NCI-H1930 (cell line): Measurements from ENCODE around the gene LEPROT.

Source experiments
- DNase-seq, 2 experiments: peaks; one replicate each; lab custom pipeline; 2025; lab: John Stamatoyannopoulos, UW

Gene LEPROT

DNA sequence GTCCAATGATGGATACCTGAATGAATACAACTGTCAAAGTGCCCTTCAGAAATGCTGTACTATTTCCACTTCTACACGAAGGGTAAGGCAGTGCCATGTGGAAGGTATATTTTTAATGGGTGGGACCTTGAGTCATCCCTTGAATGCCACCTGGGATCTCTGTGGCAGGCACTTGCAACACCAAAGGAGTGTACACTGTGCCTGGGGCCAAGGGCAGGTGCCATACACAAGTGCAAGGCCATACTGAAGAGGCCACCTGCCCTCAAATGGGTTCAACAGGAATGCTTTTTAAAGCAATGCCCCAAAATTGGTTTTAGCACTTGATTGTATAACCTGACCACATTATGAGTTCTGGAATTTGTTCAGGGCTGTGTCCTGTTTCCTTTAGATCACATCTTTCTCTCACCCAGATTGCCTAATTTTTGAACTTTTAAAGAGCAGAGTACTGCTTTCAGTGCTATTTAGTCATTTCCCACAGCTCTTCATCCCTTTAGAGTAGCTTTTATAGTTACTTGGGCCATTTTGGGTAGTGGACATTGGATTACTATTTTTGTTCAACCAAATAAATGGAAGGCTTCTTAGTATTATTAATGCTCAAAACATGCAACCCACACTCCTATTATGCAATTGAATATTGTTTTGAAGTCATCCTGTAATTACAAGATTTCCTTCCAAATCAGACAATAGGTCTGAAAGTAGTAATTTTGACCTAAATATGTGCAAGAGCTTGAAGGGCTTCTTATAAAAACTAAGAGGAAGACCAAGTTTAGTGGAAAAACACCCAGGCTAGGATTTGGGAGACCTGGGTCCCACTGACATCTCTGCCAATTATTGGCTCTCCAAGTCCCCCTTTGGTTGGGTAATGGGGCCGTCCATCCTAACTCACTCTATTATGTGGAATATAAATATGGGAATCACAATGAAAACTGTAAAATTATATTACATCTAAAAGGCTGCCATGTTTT lies 57.2 kb downstream of the LEPROT start:
- DNase-seq, result no peak

DNA sequence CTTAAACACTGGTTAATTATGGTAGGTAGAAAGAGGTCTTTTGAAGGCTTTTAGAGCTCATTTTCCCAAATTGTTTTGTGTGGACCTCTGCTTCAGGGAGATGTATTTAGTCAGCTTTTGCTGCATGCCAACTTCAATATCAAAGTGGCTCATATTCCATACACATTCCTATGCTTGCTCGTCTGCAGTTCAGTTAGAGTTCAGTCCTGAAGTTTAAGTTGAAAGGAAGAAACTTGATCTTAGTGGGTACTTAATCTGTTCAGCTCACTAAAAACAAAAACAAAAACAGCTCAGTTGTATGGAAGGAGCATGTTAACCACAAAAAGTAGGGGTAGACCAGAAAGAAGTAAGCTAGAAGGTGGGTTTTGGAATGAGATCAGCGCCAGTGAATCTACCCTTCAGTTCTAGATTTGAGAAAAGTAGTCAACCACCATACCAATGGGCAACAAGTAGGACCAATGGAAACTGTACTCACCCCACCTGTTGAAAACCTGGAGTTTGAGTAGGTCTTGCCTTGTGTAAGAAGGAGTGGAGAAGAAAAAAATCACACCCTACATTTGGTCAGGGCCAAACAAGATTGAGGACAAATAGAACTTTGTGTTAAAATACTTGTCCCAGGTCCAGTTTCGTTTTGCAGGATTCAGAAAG lies 58.0 kb downstream of the LEPROT start:
- no peak for DNase-seq

DNA sequence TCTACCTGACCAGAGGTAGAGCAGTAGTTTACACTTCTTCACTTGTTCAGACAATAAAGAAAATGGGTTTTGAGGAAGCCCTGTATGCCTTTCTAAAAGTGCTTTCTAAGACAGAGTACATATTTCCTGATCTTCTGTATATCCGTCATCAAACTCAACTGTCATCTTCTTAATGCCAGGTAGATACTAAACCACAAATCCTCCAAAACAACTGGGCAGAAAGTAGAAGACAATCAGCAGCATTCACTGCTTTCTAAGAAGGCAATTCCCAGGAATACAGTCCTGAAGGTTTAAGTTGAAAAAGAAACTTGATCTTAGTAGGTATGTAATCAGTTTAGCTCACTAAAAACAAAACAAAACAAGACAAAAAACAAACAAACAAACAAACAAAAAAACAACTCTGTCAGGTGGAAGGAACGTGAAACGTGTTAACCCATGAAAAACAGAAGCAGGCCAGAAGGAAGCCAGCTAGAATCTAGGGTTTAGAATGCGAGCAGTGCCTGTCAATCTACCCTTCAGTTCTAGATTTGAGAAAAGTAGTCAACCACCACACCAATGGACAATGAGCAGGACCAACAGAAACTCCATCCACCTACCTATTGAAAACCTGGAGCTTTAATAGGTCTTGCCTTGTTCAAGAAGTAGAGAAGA lies 59.2 kb downstream of the LEPROT start:
- DNase-seq, result no peak

DNA sequence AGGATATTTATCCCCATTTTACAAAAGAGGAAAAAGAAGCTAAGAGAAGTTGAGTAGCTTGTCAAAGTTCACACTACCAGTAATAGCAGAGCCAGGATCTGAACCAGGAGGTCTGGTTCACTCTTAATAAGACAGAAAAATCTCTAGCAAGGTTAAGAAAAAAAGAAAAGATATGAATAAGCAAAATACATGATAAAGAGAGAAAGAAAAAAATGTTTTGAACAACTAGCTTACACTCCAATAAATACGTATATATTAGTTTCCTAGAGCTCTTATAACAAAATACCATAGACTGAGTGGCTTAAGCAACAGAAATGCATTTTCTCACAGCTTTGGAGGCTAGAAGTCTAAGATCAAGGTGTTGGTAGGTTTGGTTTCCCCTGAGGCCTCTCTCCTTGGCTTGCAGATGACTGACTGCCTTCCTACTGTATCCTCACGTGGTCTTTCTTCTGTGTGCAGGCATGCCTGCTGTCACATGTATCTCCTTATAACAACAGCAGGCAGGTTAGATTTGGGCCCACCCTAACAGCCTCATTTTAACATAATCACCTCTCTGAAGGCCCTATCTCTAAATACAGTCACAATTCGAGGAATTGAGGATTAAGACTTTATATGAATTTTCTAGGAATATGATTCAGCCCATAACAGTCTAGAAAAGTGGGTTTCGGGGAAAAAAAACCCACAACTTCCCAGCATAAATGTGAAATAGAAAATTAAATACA lies 60.4 kb downstream of the LEPROT start:
- DNase-seq, result no peak

DNA sequence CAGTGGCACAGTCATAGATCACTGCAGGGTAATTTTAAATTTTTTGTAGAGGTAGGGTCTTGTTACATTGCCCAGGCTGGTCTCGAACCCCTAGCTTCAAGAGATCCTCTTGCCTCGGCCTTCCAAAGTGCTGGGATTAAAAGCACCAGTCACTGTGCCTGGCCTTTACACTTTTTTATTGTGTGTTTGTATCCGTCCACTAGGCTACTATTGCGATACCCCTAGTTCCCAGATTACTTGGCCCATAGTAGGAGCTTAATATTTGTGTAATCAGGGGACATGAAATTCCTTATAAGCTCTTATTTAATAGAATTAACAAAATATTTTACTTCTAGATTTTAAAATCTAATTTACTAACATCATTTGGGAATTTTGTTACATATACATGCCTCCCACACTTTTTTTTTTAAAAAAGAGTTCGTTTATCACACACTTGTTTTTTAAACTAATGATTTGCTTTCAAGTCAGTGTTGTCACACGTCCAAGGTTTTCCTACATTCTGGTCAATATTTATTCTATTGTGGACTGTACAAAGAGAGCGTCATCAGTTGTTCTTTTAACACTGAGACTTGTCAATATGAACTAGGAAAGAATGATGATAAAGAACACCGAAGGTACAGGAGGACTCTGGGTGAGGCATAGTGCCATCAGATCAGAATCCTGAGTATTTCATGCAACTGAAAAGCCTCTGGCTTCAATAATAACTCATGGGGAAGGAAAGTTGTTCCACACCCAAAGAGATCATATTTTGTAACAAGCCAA lies 63.7 kb downstream of the LEPROT start:
- DNase-seq, result no peak
